BJ (cell line): ENCODE results near the gene NKAIN1. TPM values are rescaled to one million over a fixed set of nuclear protein-coding genes. Genes with fewer than 3 reads are reported as not detected.

Experiments
- CTCF ChIA-PET: fragments of 350-600 bp; formaldehyde crosslinking; extraction: SDS; loops from one replicate; lab custom pipeline; 2021; ENCODE audit warnings: antibody characterized with exemption, inconsistent platforms; lab: Yijun Ruan, JAX
- POLR2A ChIA-PET: fragments of 300-600 bp; sonication (Branson Sonifier 250); formaldehyde crosslinking; extraction: SDS; loops from one replicate; lab custom pipeline; 2021; ENCODE audit warnings: antibody characterized with exemption; lab: Charles Lee
- DNase-seq: peaks from one replicate; pipeline ENCODE4 v3.0.0-alpha.2; 2011; ENCODE audit warnings: low read depth
- H3K27me3 ChIP-seq: 2 replicates; pipeline ENCODE4 v1.6.0; 2011; ENCODE audit warnings: low read length; ENCODE audit not compliant: control insufficient read depth, insufficient read depth
- H3K36me3 ChIP-seq: 2 replicates; pipeline ENCODE4 v1.5.1; 2011; ENCODE audit warnings: low read length; ENCODE audit not compliant: control insufficient read depth, insufficient read depth
- H3K4me3 ChIP-seq: 2 replicates; pipeline ENCODE4 v1.5.1; 2011; ENCODE audit warnings: low read depth, mild to moderate bottlenecking, control low read depth, low read length
- CTCF ChIP-seq: IDR thresholded peaks from 2 replicates; pipeline ENCODE4 v1.5.1; 2011; ENCODE audit warnings: low read depth, mild to moderate bottlenecking, control low read depth, inconsistent platforms, low read length, moderate library complexity; ENCODE audit not compliant: insufficient read depth
- polyA plus RNA-seq: library from polyadenylated mRNA; depleted of rRNA; stranded (reverse); fragments of >200 nt; gene quantifications from 2 replicates; pipeline ENCODE4 v1.2.3, GENCODE V29; 2011

NKAIN1 gene
- polyA plus RNA-seq, 1 experiment = 0.17 TPM

GRCh38 chr1:31258581-31258980, 18.9 kb upstream of the NKAIN1 start:
- TF ChIP-seq CTCF = no peak
- ChIA-PET CTCF (no interaction called here), POLR2A (no interaction called here)
- no peak for DNase-seq
- no peak overlapping the region for H3K4me3 ChIP-seq
- H3K27me3 ChIP-seq = no peaks in the 10 kb centered on the region
- H3K36me3 ChIP-seq = peaks cover 4% of the 10 kb centered on the region

GRCh38 chr1:31257213-31257612, 17.5 kb upstream of the NKAIN1 start:
- ChIA-PET POLR2A (no interaction called here), CTCF (no interaction called here)
- Histone ChIP-seq H3K36me3 (peaks cover 4% of the 10 kb centered on the region), H3K4me3 (no peak overlapping the region), H3K27me3 (no peaks in the 10 kb centered on the region)
- no peak for TF ChIP-seq CTCF
- no peak for DNase-seq

DNA sequence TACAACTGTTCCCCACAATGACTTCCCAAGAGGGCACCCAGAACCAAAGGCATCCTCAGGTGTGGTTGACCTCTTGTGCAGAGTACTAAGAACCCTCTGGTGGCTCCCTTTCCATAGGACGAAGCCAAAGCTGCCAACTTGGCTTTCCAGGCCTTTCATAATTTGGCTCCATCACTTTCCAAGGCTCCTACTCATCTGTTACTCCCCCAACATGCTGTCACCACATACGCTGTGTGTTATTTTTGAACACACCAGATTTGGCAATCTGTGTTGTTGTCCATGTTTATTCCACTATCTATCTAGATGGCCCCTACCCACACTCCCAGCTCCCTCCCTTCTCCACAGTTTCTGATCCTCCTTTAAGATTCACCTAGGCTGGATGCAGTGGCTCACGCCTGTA, 10.2 kb upstream of the NKAIN1 start:
- CTCF ChIA-PET = interaction anchor here (0.6 to 0.7 kb wide), 2 partner anchors 65 to 308 kb away, joined by 3 read pairs; no protein-coding TSS in a partner anchor
- no peak for TF ChIP-seq CTCF
- Histone ChIP-seq H3K4me3 (no peak overlapping the region), H3K27me3 (no peaks in the 10 kb centered on the region; the same call in 1 of the 2 replicates), H3K36me3 (no peaks in the 10 kb centered on the region)
- DNase-seq = no peak
- POLR2A ChIA-PET = no interaction called here

DNA sequence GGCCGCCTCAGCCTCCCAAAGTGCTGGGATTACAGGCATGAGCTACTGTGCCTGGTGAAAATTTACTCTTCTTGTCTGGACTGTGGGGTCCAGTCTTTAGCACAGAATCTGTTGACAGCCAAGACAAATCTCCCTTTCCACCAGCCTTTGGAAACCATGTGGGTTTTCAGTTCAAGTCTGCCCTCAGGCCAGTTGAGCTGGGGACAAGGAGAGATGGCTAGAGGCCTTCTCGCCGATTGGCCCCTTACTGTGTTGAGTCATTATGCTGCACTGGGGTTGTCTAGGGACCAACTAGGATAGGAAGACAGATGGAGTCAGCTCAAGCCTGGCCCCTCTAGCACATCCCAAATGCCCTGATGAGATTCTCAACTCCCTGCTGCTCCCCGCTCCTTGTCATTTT, 8.6 kb upstream of the NKAIN1 start:
- CTCF ChIA-PET = no interaction called here

GRCh38 chr1:31244326-31244725, 4.6 kb upstream of the NKAIN1 start:
- no peak for TF ChIP-seq CTCF
- H3K4me3 ChIP-seq = no peak overlapping the region
- H3K36me3 ChIP-seq = no peaks in the 10 kb centered on the region
- CTCF ChIA-PET = interaction anchor here (1.9 kb wide), 1 partner anchor 9 kb away, joined by 9 read pairs; no protein-coding TSS in a partner anchor
- DNase-seq = no peak
- peaks cover 11% of the 10 kb centered on the region for H3K27me3 ChIP-seq
- POLR2A ChIA-PET = no interaction called here

More for the DNA sequence above, 8.6 kb upstream of the NKAIN1 start:
- no peak for TF ChIP-seq CTCF
- Histone ChIP-seq H3K36me3 (no peaks in the 10 kb centered on the region), H3K27me3 (no peaks in the 10 kb centered on the region; the same call in 1 of the 2 replicates), H3K4me3 (no peak overlapping the region)
- POLR2A ChIA-PET = no interaction called here
- DNase-seq = no peak
